Endodermal cell (in vitro differentiated cells): ENCODE measurements around the gene ABHD5. TPM values are rescaled to one million over a fixed set of nuclear protein-coding genes. Genes with fewer than 3 reads are reported as not detected.

Experiments
- DNase-seq: peaks from one replicate; pipeline ENCODE4 v3.0.0-alpha.2; 2017
- H3K27ac ChIP-seq: 2 replicates; pipeline ENCODE4 v1.5.1; 2013; ENCODE audit warnings: mild to moderate bottlenecking, low read depth, low read length, moderate library complexity
- H3K27me3 ChIP-seq: 2 replicates; pipeline ENCODE4 v1.6.1; 2013; ENCODE audit warnings: mild to moderate bottlenecking, low read length, moderate library complexity; ENCODE audit not compliant: insufficient read depth, control insufficient read depth, poor library complexity, severe bottlenecking
- H3K36me3 ChIP-seq: 2 replicates; pipeline ENCODE4 v1.7.0; 2013; ENCODE audit warnings: mild to moderate bottlenecking, low read length, moderate library complexity; ENCODE audit not compliant: control insufficient read depth, insufficient read depth
- H3K4me1 ChIP-seq: one replicate; pipeline ENCODE4 v1.7.0; 2013; ENCODE audit warnings: low read length; ENCODE audit not compliant: control insufficient read depth, insufficient read depth
- H3K4me3 ChIP-seq: 2 replicates; pipeline ENCODE4 v1.5.1; 2013; ENCODE audit warnings: mild to moderate bottlenecking, low read length, moderate library complexity
- H3K9ac ChIP-seq: 2 replicates; pipeline ENCODE4 v1.6.1; 2013; ENCODE audit warnings: mild to moderate bottlenecking, low read length, moderate library complexity; ENCODE audit not compliant: poor library complexity, severe bottlenecking; ENCODE audit errors: extremely low read depth
- H3K9me3 ChIP-seq: 2 replicates; pipeline ENCODE4 v1.6.1; 2013; ENCODE audit warnings: mild to moderate bottlenecking, low read length, moderate library complexity; ENCODE audit not compliant: control insufficient read depth
- H3K27ac Mint-ChIP-seq: 2 replicates; pipeline ENCODE4 v1.8.0; 2020; ENCODE audit warnings: mixed read lengths
- H3K27me3 Mint-ChIP-seq: 2 replicates; pipeline ENCODE4 v1.8.0; 2021; ENCODE audit warnings: mild to moderate bottlenecking, mixed read lengths; ENCODE audit not compliant: insufficient read depth
- H3K36me3 Mint-ChIP-seq: 2 replicates; pipeline ENCODE4 v1.8.0; 2020; ENCODE audit warnings: low read depth, mixed read lengths
- H3K4me1 Mint-ChIP-seq: 2 replicates; pipeline ENCODE4 v1.8.0; 2020; ENCODE audit warnings: mixed read lengths
- H3K4me3 Mint-ChIP-seq: 2 replicates; pipeline ENCODE4 v1.8.0; 2020; ENCODE audit warnings: mild to moderate bottlenecking, moderate library complexity, mixed read lengths
- H3K9me3 Mint-ChIP-seq: 2 replicates; pipeline ENCODE4 v1.8.0; 2020; ENCODE audit warnings: mild to moderate bottlenecking, mixed read lengths
- WGBS, 2 experiments: methylation state at CpG; one replicate each; pipeline versions ENCODE4 v1.1.5 to v1.1.7; 2013; ENCODE audit warnings: missing lambda C conversion rate in 2 of 2, mixed read lengths in 1 of 2; ENCODE audit not compliant: insufficient coverage in 1 of 2, insufficient read length in 1 of 2; 5-methylcytosine and 5-hydroxymethylcytosine counted together
- total RNA-seq, 2 donors: library from RNA; stranded (reverse); fragmentation: NEBNext Ultra II Directional in 1 of 2; extraction: Animal tissue kit (Norgen Biotek cat#: 25700) in 1 of 2; gene quantifications; 2 replicates in 1 of 2; 3 replicates in 1 of 2; pipeline ENCODE4 v1.2.1, GENCODE V29; 2021
- TF ChIP-seq, protein P1 (sequence below): fragments of 200-600 bp; sonication (generic); conservative IDR thresholded peaks from 2 replicates; pipeline ENCODE4 v1.5.0; 2021; ENCODE audit warnings: antibody characterized with exemption, mild to moderate bottlenecking

The ABHD5 gene
- total RNA-seq, 2 donors from 2014 or later, result 20.5 to 24.1 TPM

DNA sequence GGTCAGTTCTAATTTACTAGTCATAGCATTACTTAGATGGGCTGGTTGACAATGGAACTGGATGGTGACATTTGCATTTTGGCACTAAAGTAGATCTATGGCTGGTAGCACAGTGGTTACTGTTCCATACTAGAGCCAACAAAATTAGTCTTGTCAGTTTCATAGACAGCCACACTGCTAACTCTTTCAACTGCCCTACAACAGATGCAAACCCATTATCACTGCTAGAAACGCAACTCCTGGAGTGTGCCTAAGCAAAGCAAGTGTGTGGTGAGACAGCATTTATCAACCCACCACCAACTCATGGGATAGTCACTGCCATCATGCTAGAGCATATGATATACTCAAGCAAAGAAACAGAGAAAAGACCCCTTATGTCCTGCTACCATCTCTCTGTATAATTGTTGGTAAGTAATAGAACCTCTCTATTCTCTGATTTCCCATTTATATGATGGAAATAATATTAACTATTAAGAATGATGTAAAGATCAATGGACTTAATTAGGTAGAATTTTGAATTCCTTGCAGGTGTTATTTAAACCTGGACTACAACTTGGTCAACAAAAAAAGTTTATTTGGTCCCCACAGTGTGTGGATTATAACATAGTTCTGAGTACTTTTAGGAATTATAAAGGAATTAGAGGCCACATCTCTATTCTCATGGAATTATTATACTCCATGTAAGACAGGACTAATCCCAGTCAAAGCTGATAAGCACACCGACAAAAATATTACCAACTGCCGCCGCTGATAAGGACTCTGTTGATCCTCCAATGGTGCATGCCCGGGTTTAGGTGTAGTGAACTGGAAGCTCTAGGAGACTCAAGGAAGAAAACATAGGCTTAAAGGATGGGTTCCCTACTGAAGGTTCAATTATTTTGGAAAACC lies 19.9 kb upstream of the ABHD5 start:
- peaks cover 39% of the 10 kb centered on the region for H3K27me3 Mint-ChIP-seq
- H3K9me3 Mint-ChIP-seq, result peaks cover 1% of the 10 kb centered on the region
- Histone ChIP-seq H3K4me1 (no peaks in the 10 kb centered on the region), H3K9me3 (no peaks in the 10 kb centered on the region), H3K27ac (no peak overlapping the region), H3K27me3 (no peaks in the 10 kb centered on the region), H3K9ac (no peak overlapping the region), H3K36me3 (no peaks in the 10 kb centered on the region), H3K4me3 (no peak overlapping the region)
- WGBS, 2 experiments, result 95 to 100% methylated on average over 4 to 5 of the region's 5 CpGs
- peaks cover 2% of the 10 kb centered on the region for H3K36me3 Mint-ChIP-seq
- peaks cover 12% of the 10 kb centered on the region for H3K4me1 Mint-ChIP-seq
- no peak overlapping the region for H3K4me3 Mint-ChIP-seq
- no peak for DNase-seq
- TF ChIP-seq, protein P1, sequence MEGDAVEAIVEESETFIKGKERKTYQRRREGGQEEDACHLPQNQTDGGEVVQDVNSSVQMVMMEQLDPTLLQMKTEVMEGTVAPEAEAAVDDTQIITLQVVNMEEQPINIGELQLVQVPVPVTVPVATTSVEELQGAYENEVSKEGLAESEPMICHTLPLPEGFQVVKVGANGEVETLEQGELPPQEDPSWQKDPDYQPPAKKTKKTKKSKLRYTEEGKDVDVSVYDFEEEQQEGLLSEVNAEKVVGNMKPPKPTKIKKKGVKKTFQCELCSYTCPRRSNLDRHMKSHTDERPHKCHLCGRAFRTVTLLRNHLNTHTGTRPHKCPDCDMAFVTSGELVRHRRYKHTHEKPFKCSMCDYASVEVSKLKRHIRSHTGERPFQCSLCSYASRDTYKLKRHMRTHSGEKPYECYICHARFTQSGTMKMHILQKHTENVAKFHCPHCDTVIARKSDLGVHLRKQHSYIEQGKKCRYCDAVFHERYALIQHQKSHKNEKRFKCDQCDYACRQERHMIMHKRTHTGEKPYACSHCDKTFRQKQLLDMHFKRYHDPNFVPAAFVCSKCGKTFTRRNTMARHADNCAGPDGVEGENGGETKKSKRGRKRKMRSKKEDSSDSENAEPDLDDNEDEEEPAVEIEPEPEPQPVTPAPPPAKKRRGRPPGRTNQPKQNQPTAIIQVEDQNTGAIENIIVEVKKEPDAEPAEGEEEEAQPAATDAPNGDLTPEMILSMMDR, result no peak
- H3K27ac Mint-ChIP-seq, result no peak overlapping the region

DNA sequence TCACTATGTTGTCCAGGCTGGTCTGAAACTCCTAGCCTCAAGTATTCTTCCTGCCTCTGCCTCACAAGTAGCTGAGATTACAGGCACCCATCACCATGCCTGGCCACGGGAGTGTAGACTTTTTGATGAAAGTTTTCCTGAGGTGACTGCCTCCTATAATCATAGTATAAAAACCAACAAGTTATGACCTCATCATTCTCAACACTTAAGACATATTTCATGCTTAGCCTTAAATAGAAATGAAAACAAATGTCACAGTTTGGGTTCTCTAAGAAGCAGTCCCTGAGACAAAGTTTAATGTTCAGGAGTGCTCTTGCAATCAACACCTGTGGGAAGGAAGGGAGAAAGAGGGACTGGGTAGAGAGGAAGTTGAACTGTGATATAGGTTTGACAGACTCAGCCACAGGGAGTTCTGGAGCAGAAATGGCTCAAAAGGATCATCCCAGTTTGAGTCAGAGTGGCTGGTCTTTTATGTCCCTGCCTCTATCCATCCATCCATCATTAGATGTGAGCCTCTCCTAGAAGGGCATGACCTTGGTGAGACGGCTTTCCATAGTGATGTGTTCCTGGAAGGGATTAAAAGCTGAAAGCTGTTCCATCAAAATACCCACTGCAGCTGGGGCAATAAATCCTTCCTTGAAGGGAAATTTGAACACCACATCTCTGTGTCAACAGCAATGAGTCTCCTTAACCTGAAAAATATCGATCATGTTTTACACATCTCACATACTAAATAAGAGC lies 16.2 kb upstream of the ABHD5 start:
- Mint-ChIP-seq H3K4me1 (no peaks in the 10 kb centered on the region), H3K27me3 (peaks cover 39% of the 10 kb centered on the region), H3K9me3 (peaks cover 28% of the 10 kb centered on the region), H3K27ac (no peak overlapping the region), H3K36me3 (peaks cover 17% of the 10 kb centered on the region), H3K4me3 (no peak overlapping the region)
- Histone ChIP-seq H3K9ac (no peak overlapping the region), H3K27me3 (no peaks in the 10 kb centered on the region), H3K27ac (no peak overlapping the region), H3K9me3 (peaks cover 18% of the 10 kb centered on the region), H3K4me1 (no peaks in the 10 kb centered on the region), H3K36me3 (no peaks in the 10 kb centered on the region), H3K4me3 (no peak overlapping the region)
- DNase-seq, result no peak
- TF ChIP-seq, protein P1, result no peak
- WGBS, 2 experiments, result 83 to 94% methylated on average over 1 to 3 of the region's 3 CpGs

DNA sequence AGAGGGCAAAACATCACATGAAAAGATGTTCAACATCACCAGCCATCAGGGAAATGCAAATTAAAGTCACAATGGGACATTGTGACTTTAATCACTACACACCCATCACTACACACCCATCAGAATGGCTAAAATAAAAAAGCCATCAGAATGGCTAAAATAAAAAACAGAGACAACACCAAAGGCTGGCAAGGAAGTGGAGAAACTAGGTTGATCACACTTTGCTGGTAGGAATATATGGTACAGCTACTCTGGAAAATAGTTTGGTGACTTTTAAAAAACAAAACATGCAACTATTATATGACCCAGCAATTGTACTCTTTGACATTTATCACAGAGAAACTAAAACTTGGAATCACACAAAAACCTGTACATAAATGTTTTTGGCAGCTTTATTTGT lies 15.1 kb upstream of the ABHD5 start:
- Histone ChIP-seq H3K9me3 (peaks cover 18% of the 10 kb centered on the region), H3K27me3 (no peaks in the 10 kb centered on the region), H3K4me1 (no peaks in the 10 kb centered on the region), H3K36me3 (no peaks in the 10 kb centered on the region), H3K4me3 (no peak overlapping the region), H3K9ac (no peak overlapping the region), H3K27ac (no peak overlapping the region)
- TF ChIP-seq, protein P1, result no peak
- Mint-ChIP-seq H3K27ac (no peak overlapping the region), H3K36me3 (peaks cover 24% of the 10 kb centered on the region), H3K27me3 (peaks cover 39% of the 10 kb centered on the region), H3K9me3 (peaks cover 38% of the 10 kb centered on the region), H3K4me3 (no peak overlapping the region), H3K4me1 (no peaks in the 10 kb centered on the region)
- no peak for DNase-seq
